Vagina (tissue), 2 donors: ENCODE measurements around the gene HDAC10.

Experiments
- CTCF ChIP-seq, 3 experiments: fragments of 450-650 bp in 2 of 3; fragments of 200-600 bp in 1 of 3; sonication (generic) in 1 of 3; IDR thresholded peaks; one replicate each; pipeline ENCODE4 v1.5.1; 2017 to 2019; ENCODE audit warnings: antibody characterized with exemption in 3 of 3, mild to moderate bottlenecking in 2 of 3, moderate library complexity in 2 of 3
- POLR2A ChIP-seq, 2 donors: fragments of 450-650 bp; IDR thresholded peaks; one replicate each; pipeline ENCODE4 v1.6.1; 2017; ENCODE audit warnings: antibody characterized with exemption in 2 of 2, mild to moderate bottlenecking in 2 of 2, moderate library complexity in 2 of 2

- TF ChIP-seq CTCF (IDR thresholded peaks at IDR 0.05): no peak
- TF ChIP-seq POLR2A (IDR thresholded peaks at IDR 0.05): no peak
Measured at GRCh38 chr22:50226063-50226874, 24.8 kb downstream of the HDAC10 start.
